ENCODE measurements around the gene EHBP1L1. TPM values are rescaled to one million over a fixed set of nuclear protein-coding genes. Genes with fewer than 3 reads are reported as not detected.

Gene EHBP1L1
- total and polyA plus RNA-seq, 7 donors = 114 to 345 (median 208) TPM

GRCh38 chr11:65554057-65554818 is 21.6 kb upstream of the EHBP1L1 start:
- ATAC-seq (no peak), DNase-seq (no peak)
- Histone ChIP-seq H3K4me1 (peaks cover 34% of the 10 kb centered on the region), H3K9me3 (no peaks in the 10 kb centered on the region), H3K27ac (peak overlapping the region; percentile 99), H3K27me3 (ENCODE audit: insufficient read depth in 3 of 3, low read length in 2 of 3) (no peaks in the 10 kb centered on the region), H3K4me3 (no peak overlapping the region), H3K36me3 (ENCODE audit: insufficient read depth in 1 of 2, low read depth in 1 of 2) (peaks cover 0 to 38% of the 10 kb centered on the region in 2 donors)
- intact Hi-C loops (cut with DNase I) = no loop called here
- WGBS, 3 donors = 83 to 89% (median 88%) methylated on average over 26 to 27 of the region's 27 CpGs
- no peak for TF ChIP-seq CTCF (IDR thresholded peaks at IDR 0.05)

- intact Hi-C loops (cut with DNase I) = no loop called here
- peaks cover 41% of the 10 kb centered on the region for H3K4me1 ChIP-seq
- 78 to 98% (median 79%) methylated on average over 4 of the region's 4 CpGs for WGBS, 3 donors
- ATAC-seq (no peak), DNase-seq (no peak)
- peak overlapping the region; percentile 99 for H3K27ac ChIP-seq
- peaks cover 0 to 31% of the 10 kb centered on the region in 2 donors for H3K36me3 ChIP-seq (ENCODE audit: insufficient read depth in 1 of 2, low read depth in 1 of 2)
- no peak for TF ChIP-seq CTCF (IDR thresholded peaks at IDR 0.05)
- H3K4me3 ChIP-seq = peak overlapping the region; percentile 14
- H3K9me3 ChIP-seq = no peaks in the 10 kb centered on the region
- no peaks in the 10 kb centered on the region for H3K27me3 ChIP-seq (ENCODE audit: insufficient read depth in 3 of 3, low read length in 2 of 3)
Observed at GRCh38 chr11:65554842-65555430, 20.9 kb upstream of the EHBP1L1 start.

GRCh38 chr11:65555693-65556231 is 20.1 kb upstream of the EHBP1L1 start:
- Histone ChIP-seq H3K4me1 (peaks cover 49% of the 10 kb centered on the region), H3K4me3 (peak overlapping the region; percentile 75), H3K36me3 (ENCODE audit: insufficient read depth in 1 of 2, low read depth in 1 of 2) (peaks cover 0 to 23% of the 10 kb centered on the region in 2 donors), H3K9me3 (no peaks in the 10 kb centered on the region), H3K27ac (peak overlapping the region; percentile 99), H3K27me3 (ENCODE audit: insufficient read depth in 3 of 3, low read length in 2 of 3) (no peaks in the 10 kb centered on the region)
- peak; percentile 18 to 56 (median 42) for ATAC-seq
- intact Hi-C loops (cut with DNase I) = no loop called here
- no peak for TF ChIP-seq CTCF (IDR thresholded peaks at IDR 0.05)
- WGBS, 3 donors = 32 to 37% (median 36%) methylated on average over 5 to 6 of the region's 6 CpGs
- DNase-seq = peak; percentile 83 to 87

- ATAC-seq = no peak
- intact Hi-C loops (cut with DNase I) = no loop called here
Observed at GRCh38 chr11:65556470-65557279, 19.2 kb upstream of the EHBP1L1 start.

More at GRCh38 chr11:65556470-65557279, 19.2 kb upstream of the EHBP1L1 start:
- no peak for DNase-seq
- peaks cover 58% of the 10 kb centered on the region for H3K4me1 ChIP-seq
- TF ChIP-seq CTCF (IDR thresholded peaks at IDR 0.05) = no peak
- H3K9me3 ChIP-seq = no peaks in the 10 kb centered on the region
- WGBS, 3 donors = 72 to 83% (median 77%) methylated on average over 12 of the region's 12 CpGs
- no peaks in the 10 kb centered on the region for H3K27me3 ChIP-seq (ENCODE audit: insufficient read depth in 3 of 3, low read length in 2 of 3)
- H3K36me3 ChIP-seq (ENCODE audit: insufficient read depth in 1 of 2, low read depth in 1 of 2) = peaks cover 0 to 14% of the 10 kb centered on the region in 2 donors
- H3K27ac ChIP-seq = peak overlapping the region; percentile 99
- H3K4me3 ChIP-seq = peak overlapping the region; percentile 75

Data from psoas muscle (tissue), 8 donors.